HFFc6 (cell line): ENCODE results near the gene MCF2. TPM values are rescaled to one million over a fixed set of nuclear protein-coding genes. Genes with fewer than 3 reads are reported as not detected.
"Not testable (repeated sequence)": the region's sequence is repeated elsewhere in the genome, so short reads cannot be mapped to it uniquely, and the experiment has no call there.

Experiments
- DNase-seq: peaks from one replicate; pipeline ENCODE4 v3.0.0-alpha.2; 2018
- H3K27ac Mint-ChIP-seq: 2 replicates; pipeline ENCODE4 v1.8.0; 2020; ENCODE audit warnings: mild to moderate bottlenecking, mixed read lengths
- H3K27me3 Mint-ChIP-seq: 2 replicates; pipeline ENCODE4 v1.8.0; 2021; ENCODE audit warnings: mild to moderate bottlenecking, moderate library complexity, mixed read lengths; ENCODE audit not compliant: insufficient read depth
- H3K36me3 Mint-ChIP-seq: 2 replicates; pipeline ENCODE4 v1.8.0; 2021; ENCODE audit warnings: low read depth, mixed read lengths
- H3K4me1 Mint-ChIP-seq: 2 replicates; pipeline ENCODE4 v1.8.0; 2020; ENCODE audit warnings: low read depth, mixed read lengths
- H3K4me3 Mint-ChIP-seq: 2 replicates; pipeline ENCODE4 v1.8.0; 2020; ENCODE audit warnings: mild to moderate bottlenecking, moderate library complexity, mixed read lengths
- H3K9me3 Mint-ChIP-seq: 2 replicates; pipeline ENCODE4 v1.8.0; 2020; ENCODE audit warnings: mild to moderate bottlenecking, mixed read lengths
- CTCF ChIP-seq: fragments of 200-600 bp; sonication (generic); IDR thresholded peaks from 2 replicates; pipeline ENCODE4 v1.5.0; 2021; ENCODE audit warnings: antibody characterized with exemption, mild to moderate bottlenecking
- total RNA-seq, 6 experiments: library from RNA; stranded (reverse); fragmentation: NEBNext Ultra II Directional; extraction: Animal tissue kit (Norgen Biotek cat#: 25700); gene quantifications; 2 replicates in 1 of 6; 3 replicates in 5 of 6; pipeline ENCODE4 v1.2.3, GENCODE V29; 2021

MCF2 gene
- total RNA-seq, 6 experiments from 2014 or later = 0.11 TPM; not detected in 5

DNA sequence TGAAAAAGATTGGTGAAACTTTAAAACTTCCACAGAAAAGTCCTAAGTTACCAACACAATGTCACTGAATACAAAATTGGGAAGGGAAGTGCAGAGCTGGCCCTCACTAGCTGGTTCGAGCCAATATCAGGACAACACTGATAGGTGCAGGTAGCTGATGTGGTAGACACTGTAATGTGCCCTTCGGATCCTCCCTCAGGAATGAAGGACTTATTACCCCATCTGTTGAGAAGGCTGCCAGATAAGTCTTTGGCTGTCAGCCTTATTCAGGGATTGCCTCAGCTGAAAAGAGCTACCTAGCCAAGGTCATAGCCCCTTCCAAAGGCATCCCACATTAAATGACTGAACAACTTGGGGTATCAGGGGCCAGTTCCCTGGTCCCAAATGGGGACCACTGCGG is 5.3 kb downstream of the MCF2 start:
- Mint-ChIP-seq H3K27ac (no peak overlapping the region), H3K4me3 (no peak overlapping the region), H3K27me3 (peaks cover 1% of the 10 kb centered on the region; the same call in 1 of the 2 replicates), H3K9me3 (no peaks in the 10 kb centered on the region), H3K4me1 (no peaks in the 10 kb centered on the region), H3K36me3 (no peaks in the 10 kb centered on the region)
- no peak for TF ChIP-seq CTCF
- DNase-seq = no peak

DNA sequence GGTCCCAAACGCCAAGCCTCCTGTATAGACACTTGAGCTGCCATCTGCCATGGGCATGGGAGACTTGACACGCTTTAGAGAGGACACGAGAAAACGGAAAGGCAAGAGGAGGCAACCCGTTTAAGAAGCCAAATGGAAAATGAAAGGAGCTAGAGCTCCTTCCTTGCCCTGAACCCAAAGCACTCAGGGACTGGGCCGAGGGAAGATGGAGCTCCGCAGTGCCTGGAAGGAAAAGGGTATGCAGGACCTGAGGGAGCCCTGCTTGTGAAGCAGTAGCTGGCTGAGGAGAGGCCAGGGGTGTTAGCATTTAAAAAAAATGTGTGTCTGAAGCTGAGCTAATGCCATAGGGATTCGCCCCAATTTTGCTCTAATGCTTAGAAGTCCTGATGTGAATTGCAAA is 15.1 kb downstream of the MCF2 start:
- DNase-seq = no peak
- H3K36me3 Mint-ChIP-seq = no peaks in the 10 kb centered on the region
- no peaks in the 10 kb centered on the region for H3K9me3 Mint-ChIP-seq
- no peak for TF ChIP-seq CTCF
- H3K27me3 Mint-ChIP-seq = peaks cover 10% of the 10 kb centered on the region; the same call in 1 of the 2 replicates
- H3K27ac Mint-ChIP-seq = no peak overlapping the region
- H3K4me3 Mint-ChIP-seq = peak overlapping the region; percentile 83
- peaks cover 12% of the 10 kb centered on the region for H3K4me1 Mint-ChIP-seq

GRCh38 chrX:139692506-139692849 is 15.5 kb downstream of the MCF2 start:
- no peak for DNase-seq
- peak overlapping the region; percentile 83 for H3K4me3 Mint-ChIP-seq

DNA sequence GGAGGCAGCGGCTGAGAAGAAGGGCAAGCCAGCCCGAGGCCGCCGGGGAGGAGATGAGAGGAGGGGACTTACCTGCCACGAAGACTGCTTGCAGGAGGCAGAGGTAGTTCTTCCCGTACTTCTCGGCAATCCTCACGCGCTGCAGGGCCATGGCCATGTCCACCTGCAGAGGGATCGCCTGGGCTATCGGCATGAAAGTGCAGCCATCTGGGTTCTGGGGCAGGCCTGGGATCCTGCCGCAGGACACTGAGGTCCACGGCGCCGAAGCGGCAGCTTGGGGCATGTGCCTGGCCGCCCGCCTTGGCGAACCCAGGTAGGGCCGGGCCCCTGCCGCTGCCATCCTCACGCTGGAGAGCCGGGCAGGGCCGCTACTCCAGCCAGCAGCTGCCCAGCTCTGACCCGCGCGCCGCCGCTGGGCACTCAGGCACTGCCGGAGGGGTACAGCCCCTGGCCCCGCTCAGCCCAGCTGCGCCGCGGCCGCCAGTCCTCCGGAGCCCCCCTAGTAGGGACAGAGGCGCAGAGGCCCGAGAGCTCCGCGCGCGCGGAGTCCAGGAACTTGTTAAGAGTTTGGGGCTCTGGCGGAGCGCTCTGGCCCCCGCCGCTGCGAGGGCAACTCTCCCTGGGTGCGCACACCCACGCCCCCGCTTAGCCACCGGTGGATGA is 16.0 kb downstream of the MCF2 start:
- no peak for DNase-seq
- H3K36me3 Mint-ChIP-seq = no peaks in the 10 kb centered on the region
- H3K9me3 Mint-ChIP-seq = no peaks in the 10 kb centered on the region
- H3K4me3 Mint-ChIP-seq = peak overlapping the region; percentile 83
- TF ChIP-seq CTCF = no peak
- H3K4me1 Mint-ChIP-seq = peaks cover 12% of the 10 kb centered on the region
- peaks cover 11% of the 10 kb centered on the region; the same call in 1 of the 2 replicates for H3K27me3 Mint-ChIP-seq
- no peak overlapping the region for H3K27ac Mint-ChIP-seq

More at GRCh38 chrX:139692506-139692849, 15.5 kb downstream of the MCF2 start:
- H3K27ac Mint-ChIP-seq = no peak overlapping the region
- no peaks in the 10 kb centered on the region for H3K36me3 Mint-ChIP-seq
- TF ChIP-seq CTCF = no peak
- H3K9me3 Mint-ChIP-seq = no peaks in the 10 kb centered on the region
- peaks cover 12% of the 10 kb centered on the region for H3K4me1 Mint-ChIP-seq
- H3K27me3 Mint-ChIP-seq = peaks cover 11% of the 10 kb centered on the region; the same call in 1 of the 2 replicates

- DNase-seq = no peak
- H3K27ac Mint-ChIP-seq = no peak overlapping the region
- peaks cover 14% of the 10 kb centered on the region for H3K27me3 Mint-ChIP-seq
- TF ChIP-seq CTCF = no peak
- H3K9me3 Mint-ChIP-seq = no peaks in the 10 kb centered on the region
- no peaks in the 10 kb centered on the region for H3K36me3 Mint-ChIP-seq
- peaks cover 12% of the 10 kb centered on the region for H3K4me1 Mint-ChIP-seq
- 0 out of 2 replicates have a peak overlapping the region, but pooled peaks have one; percentile 24 for H3K4me3 Mint-ChIP-seq
These were observed 16.5 kb downstream of the MCF2 start for GRCh38 chrX:139691493-139691842.

GRCh38 chrX:139685175-139685574 is 22.8 kb downstream of the MCF2 start:
- not testable (repeated sequence) for H3K27ac Mint-ChIP-seq, H3K27me3 Mint-ChIP-seq, H3K4me1 Mint-ChIP-seq, H3K4me3 Mint-ChIP-seq, DNase-seq, H3K9me3 Mint-ChIP-seq, H3K36me3 Mint-ChIP-seq
